ENCODE data around the gene PIEZO1.

Gene PIEZO1

DNA sequence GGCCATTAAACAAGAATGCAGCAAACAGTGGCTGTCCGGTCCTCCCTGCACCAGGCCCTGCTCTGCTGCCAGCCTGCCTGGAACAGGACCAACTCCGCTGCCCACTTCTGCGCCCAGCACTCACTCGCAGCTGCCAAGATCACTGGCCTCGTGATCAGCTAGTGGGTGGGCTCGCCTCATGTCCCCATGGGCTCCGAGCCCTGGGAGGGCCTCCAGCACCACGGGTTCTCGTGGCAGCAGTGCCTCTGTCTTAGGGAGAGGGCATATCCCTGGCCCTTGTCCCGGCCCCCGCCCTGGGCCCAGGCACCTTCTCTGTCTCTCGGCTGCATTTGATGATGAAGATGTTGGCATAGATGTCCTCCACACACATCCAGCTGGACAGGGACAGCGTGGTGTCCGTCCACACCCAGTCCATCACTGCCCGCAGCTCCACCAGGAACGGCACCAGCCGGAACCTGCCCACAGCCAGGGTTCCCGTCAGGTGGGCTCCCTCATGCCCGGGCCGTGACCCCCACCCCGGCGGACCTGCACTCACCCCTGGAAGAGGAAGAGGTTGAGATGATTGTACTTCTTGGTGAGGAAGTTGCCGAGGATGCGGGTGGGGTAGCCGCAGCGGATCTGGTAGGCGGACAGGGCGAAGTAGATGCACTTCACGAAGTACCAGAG, 65.6 kb downstream of the PIEZO1 start:
- H3K36me3 ChIP-seq (ENCODE audit: insufficient read depth, low read length), result peaks cover 10% of the 10 kb centered on the region; the same call in 1 of the 2 replicates
- H3K27ac ChIP-seq, result no peak overlapping the region
- no peak overlapping the region for H3K4me3 ChIP-seq
- no peak overlapping the region for H3K9ac ChIP-seq (ENCODE audit: insufficient read length)
- no peak for DNase-seq (ENCODE audit: low read depth, low spot score)
- H3K9me3 ChIP-seq (ENCODE audit: low read depth, low read length), result no peaks in the 10 kb centered on the region
- TF ChIP-seq EZH2 (IDR thresholded peaks at IDR 0.05) (no peak), POLR2AphosphoS5 (IDR thresholded peaks at IDR 0.05; ENCODE audit: borderline replicate concordance, low read depth, low read length) (no peak), FOXP2 (optimal IDR thresholded peaks at IDR 0.05; ENCODE audit: control extremely low read depth, extremely low read length, insufficient read depth) (no peak)

- no peaks in the 10 kb centered on the region for H3K9me3 ChIP-seq (ENCODE audit: low read depth, low read length)
- no peak overlapping the region for H3K9ac ChIP-seq (ENCODE audit: insufficient read length)
- no peak overlapping the region for H3K27ac ChIP-seq
- DNase-seq (ENCODE audit: low read depth, low spot score), result no peak
- H3K36me3 ChIP-seq (ENCODE audit: insufficient read depth, low read length), result peaks cover 10% of the 10 kb centered on the region; the same call in 1 of the 2 replicates
- H3K4me3 ChIP-seq, result no peak overlapping the region
- no peak for TF ChIP-seq EZH2 (IDR thresholded peaks at IDR 0.05)
- no peak for TF ChIP-seq FOXP2 (optimal IDR thresholded peaks at IDR 0.05; ENCODE audit: control extremely low read depth, extremely low read length, insufficient read depth)
- TF ChIP-seq POLR2AphosphoS5 (IDR thresholded peaks at IDR 0.05; ENCODE audit: borderline replicate concordance, low read depth, low read length), result no peak; the same call in 1 of the 2 replicates
Measured at GRCh38 chr16:88718178-88718577, 66.8 kb downstream of the PIEZO1 start.

- no peak overlapping the region for H3K4me3 ChIP-seq
- DNase-seq (ENCODE audit: low read depth, low spot score), result no peak
- no peaks in the 10 kb centered on the region for H3K9me3 ChIP-seq (ENCODE audit: low read depth, low read length)
- H3K36me3 ChIP-seq (ENCODE audit: insufficient read depth, low read length), result peaks cover 10% of the 10 kb centered on the region; the same call in 1 of the 2 replicates
- H3K9ac ChIP-seq (ENCODE audit: insufficient read length), result no peak overlapping the region
- H3K27ac ChIP-seq, result no peak overlapping the region
- TF ChIP-seq FOXP2 (optimal IDR thresholded peaks at IDR 0.05; ENCODE audit: control extremely low read depth, extremely low read length, insufficient read depth), result no peak
- TF ChIP-seq POLR2AphosphoS5 (IDR thresholded peaks at IDR 0.05; ENCODE audit: borderline replicate concordance, low read depth, low read length), result no peak
- no peak for TF ChIP-seq EZH2 (IDR thresholded peaks at IDR 0.05)
Measured at GRCh38 chr16:88716601-88717001, 68.4 kb downstream of the PIEZO1 start.

DNA sequence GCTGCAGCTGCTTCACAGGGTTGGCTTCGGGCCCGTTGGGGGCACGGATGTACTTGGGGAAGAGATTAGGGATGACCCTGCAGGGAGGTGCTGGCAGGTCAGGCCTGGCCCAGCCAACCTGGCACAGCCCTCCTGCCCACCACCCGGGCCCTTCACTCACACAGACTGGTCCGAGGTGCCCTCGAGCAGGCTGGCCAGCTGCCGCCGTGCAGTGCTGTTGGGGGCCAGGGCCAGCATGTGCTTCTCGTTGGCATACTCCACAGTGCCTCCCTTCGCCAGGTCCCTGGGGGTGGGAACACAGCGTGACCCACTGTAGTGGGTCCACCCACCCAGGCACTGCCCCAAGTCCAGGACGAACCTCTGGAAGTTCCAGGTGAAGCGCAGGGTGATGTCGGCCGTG, 68.8 kb downstream of the PIEZO1 start:
- no peak overlapping the region for H3K4me3 ChIP-seq
- TF ChIP-seq POLR2AphosphoS5 (IDR thresholded peaks at IDR 0.05; ENCODE audit: borderline replicate concordance, low read depth, low read length) (no peak), FOXP2 (optimal IDR thresholded peaks at IDR 0.05; ENCODE audit: control extremely low read depth, extremely low read length, insufficient read depth) (no peak), EZH2 (IDR thresholded peaks at IDR 0.05) (no peak)
- H3K9me3 ChIP-seq (ENCODE audit: low read depth, low read length), result no peaks in the 10 kb centered on the region
- no peak overlapping the region for H3K9ac ChIP-seq (ENCODE audit: insufficient read length)
- no peak for DNase-seq (ENCODE audit: low read depth, low spot score)
- peaks cover 10% of the 10 kb centered on the region; the same call in 1 of the 2 replicates for H3K36me3 ChIP-seq (ENCODE audit: insufficient read depth, low read length)
- no peak overlapping the region for H3K27ac ChIP-seq

DNA sequence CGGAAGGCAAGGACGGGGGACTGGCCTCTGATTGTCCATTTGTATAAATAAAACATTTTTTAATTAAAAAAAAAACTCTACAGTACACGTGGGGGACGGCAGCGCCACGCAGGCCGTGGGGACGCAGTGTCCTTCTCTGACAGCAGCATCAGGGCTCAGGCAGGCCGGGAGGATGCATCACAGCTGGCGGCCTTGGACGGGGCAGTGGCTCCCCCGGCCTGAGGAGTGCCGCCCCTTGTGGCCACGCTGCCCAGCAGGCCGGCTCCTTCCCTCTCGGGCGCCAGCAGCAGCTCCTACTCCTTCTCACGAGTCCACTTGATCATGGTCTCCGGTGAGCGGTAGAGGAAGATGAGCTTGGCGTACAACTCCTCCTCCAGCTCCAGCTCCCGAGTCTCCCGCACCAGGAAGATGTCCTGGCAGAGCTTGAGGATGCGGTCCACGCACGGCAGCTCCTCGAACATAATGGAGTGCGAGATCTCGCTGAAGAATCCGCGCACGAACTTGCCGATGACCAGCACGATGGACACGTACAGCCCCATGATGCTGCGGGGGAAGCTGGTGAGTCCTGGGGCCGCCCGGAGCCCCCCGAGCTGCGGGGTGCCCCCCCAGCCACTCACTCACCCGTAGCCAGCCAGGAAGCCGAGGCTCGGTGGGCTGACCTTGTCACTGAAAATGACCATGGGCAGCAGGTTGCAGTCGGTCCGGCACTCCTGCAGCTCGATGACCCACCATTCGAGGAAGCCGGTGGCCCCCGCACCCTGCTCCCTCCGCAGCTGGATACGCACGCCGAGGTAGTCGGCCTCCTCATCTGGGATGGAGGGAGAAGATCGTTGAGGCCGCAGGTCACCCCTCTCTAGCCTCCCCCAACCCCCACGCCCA, 69.5 kb downstream of the PIEZO1 start:
- Histone ChIP-seq H3K9ac (ENCODE audit: insufficient read length) (no peak overlapping the region), H3K27ac (no peak overlapping the region), H3K9me3 (ENCODE audit: low read depth, low read length) (no peaks in the 10 kb centered on the region), H3K4me3 (no peak overlapping the region), H3K36me3 (ENCODE audit: insufficient read depth, low read length) (peaks cover 10% of the 10 kb centered on the region; the same call in 1 of the 2 replicates)
- DNase-seq (ENCODE audit: low read depth, low spot score), result no peak
- TF ChIP-seq POLR2AphosphoS5 (IDR thresholded peaks at IDR 0.05; ENCODE audit: borderline replicate concordance, low read depth, low read length), result no peak
- TF ChIP-seq FOXP2 (optimal IDR thresholded peaks at IDR 0.05; ENCODE audit: control extremely low read depth, extremely low read length, insufficient read depth), result no peak
- TF ChIP-seq EZH2 (IDR thresholded peaks at IDR 0.05), result no peak

DNA sequence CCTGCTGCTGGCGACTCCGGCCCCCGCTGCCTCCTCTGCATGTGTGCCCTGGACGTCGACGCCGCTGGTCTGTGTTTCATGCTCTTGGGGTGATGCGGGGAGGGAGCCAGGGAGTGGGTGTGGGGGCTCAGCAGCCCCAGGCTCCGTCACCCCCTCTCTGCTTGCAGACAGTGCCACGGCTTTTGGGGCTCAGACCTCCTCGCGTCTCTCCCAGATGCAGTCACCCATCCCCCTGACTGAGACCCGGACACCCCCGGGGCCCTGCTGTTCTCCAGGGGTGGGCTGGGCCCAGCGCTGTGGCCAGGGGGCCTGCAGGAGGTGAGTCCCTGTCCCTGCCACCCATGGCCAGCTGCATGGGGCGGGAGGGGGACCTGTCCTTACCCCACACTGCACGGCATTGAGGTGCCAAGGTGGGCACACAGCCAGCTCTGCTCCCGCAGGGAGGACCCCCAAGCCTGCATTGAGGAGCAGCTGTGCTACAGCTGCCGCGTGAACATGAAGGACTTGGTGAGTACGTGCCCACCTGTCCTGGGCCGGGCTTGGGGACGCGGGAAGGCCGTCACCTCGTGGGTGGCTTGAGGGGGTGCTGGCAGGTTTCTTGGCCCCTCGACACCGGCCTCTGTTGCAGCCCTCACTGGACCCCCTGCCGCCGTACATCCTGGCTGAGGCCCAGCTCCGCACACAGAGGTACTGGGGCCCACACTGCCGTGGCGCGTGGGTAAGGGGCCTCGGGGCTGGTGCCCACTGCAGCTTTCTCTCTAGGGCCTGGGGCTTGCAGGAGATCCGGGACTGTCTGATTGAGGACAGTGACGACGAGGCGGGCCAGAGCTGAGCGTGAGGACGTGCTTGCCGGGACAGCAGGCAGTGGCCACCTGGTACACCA, 70.4 kb downstream of the PIEZO1 start:
- H3K27ac ChIP-seq, result no peak overlapping the region
- no peak for DNase-seq (ENCODE audit: low read depth, low spot score)
- H3K9ac ChIP-seq (ENCODE audit: insufficient read length), result no peak overlapping the region
- peaks cover 10% of the 10 kb centered on the region; the same call in 1 of the 2 replicates for H3K36me3 ChIP-seq (ENCODE audit: insufficient read depth, low read length)
- TF ChIP-seq EZH2 (IDR thresholded peaks at IDR 0.05), result no peak
- TF ChIP-seq FOXP2 (optimal IDR thresholded peaks at IDR 0.05; ENCODE audit: control extremely low read depth, extremely low read length, insufficient read depth), result no peak
- TF ChIP-seq POLR2AphosphoS5 (IDR thresholded peaks at IDR 0.05; ENCODE audit: borderline replicate concordance, low read depth, low read length), result no peak
- no peak overlapping the region for H3K4me3 ChIP-seq
- no peaks in the 10 kb centered on the region for H3K9me3 ChIP-seq (ENCODE audit: low read depth, low read length)

DNA sequence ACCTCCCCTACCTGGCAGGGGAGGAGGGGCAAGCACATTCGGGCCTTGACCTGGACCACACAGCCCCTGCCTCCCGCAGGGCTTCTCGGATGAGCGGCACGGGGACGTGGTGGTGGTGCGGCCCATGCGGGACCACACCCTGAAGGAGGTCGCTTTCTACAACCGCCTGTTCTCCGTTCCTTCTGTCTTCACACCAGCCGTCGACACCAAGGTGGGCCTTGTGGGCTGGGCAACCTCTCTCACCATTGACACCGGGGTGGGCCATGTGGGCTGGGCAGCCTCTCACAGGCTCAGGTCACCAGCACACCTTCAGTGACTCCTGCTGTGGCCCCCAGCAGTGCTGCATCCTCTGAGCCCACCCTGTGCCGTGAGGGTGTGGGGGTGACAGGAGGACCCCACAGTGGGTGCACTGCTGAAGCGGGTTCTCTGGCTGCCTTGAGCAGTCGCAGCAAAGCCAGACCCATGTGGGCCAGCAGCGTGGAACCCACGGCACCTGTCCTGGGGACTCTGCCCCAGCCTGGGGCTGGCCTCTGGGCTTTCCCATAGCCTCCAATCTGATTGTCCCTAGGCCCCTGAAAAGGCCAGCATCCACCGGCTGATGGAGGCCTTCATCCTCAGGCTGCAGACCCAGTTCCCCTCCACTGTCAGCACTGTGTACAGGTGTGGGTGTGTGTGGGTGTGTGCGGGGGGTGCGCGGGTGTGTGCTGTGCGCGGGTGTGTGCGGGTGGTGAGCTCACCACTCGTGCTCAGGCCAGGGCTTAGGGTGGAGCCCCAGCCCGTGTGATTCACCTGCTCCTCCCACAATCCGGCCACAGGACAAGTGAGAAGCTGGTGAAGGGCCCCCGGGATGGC, 71.2 kb downstream of the PIEZO1 start:
- Histone ChIP-seq H3K9ac (ENCODE audit: insufficient read length) (no peak overlapping the region), H3K4me3 (no peak overlapping the region), H3K36me3 (ENCODE audit: insufficient read depth, low read length) (peaks cover 8% of the 10 kb centered on the region; the same call in 1 of the 2 replicates), H3K9me3 (ENCODE audit: low read depth, low read length) (no peaks in the 10 kb centered on the region), H3K27ac (no peak overlapping the region)
- TF ChIP-seq POLR2AphosphoS5 (IDR thresholded peaks at IDR 0.05; ENCODE audit: borderline replicate concordance, low read depth, low read length) (no peak), EZH2 (IDR thresholded peaks at IDR 0.05) (no peak), FOXP2 (optimal IDR thresholded peaks at IDR 0.05; ENCODE audit: control extremely low read depth, extremely low read length, insufficient read depth) (no peak)
- DNase-seq (ENCODE audit: low read depth, low spot score), result no peak

Data from SK-N-MC (cell line).